SK-N-SH (cell line): Measurements from ENCODE around the gene IL18BP. TPM values are rescaled to one million over a fixed set of nuclear protein-coding genes. Genes with fewer than 3 reads are reported as not detected.
A peak's percentile ranks its signal among the peaks of the same experiment; 100 is the strongest.

Experiments used
- CTCF ChIA-PET: fragments of 300-600, 350-600 bp; formaldehyde crosslinking; extraction: SDS; loops from one replicate; lab custom pipeline; 2021; lab: Yijun Ruan, JAX
- POLR2A ChIA-PET: fragments of 350-600 bp; sonication (Branson Sonifier 250); formaldehyde crosslinking; extraction: SDS; loops from one replicate; lab custom pipeline; 2020; ENCODE audit warnings: antibody characterized with exemption, inconsistent platforms; lab: Yijun Ruan, JAX
- DNase-seq: peaks from one replicate; pipeline ENCODE4 v3.0.0; 2012
- H2AFZ ChIP-seq: fragments of 200-600 bp; sonication (generic); 2 replicates; pipeline ENCODE4 v1.8.1; 2016; ENCODE audit warnings: antibody characterized with exemption, mild to moderate bottlenecking, low read depth
- H3F3A ChIP-seq: fragments of 200-600 bp; sonication (generic); replicated peaks from 2 replicates; pipeline ENCODE3; 2016; ENCODE audit warnings: antibody characterized with exemption, mild to moderate bottlenecking; ENCODE audit not compliant: insufficient read depth
- H3K27ac ChIP-seq, 2 experiments: fragments of 200-500 bp in 1 of 2; fragments of 200-600 bp in 1 of 2; sonication (Bioruptor generic) in 1 of 2; sonication (generic), shearing (Covaris generic) in 1 of 2; 2 replicates each; pipeline versions ENCODE4 v1.5.1 to v1.6.1; 2014 to 2016; ENCODE audit warnings: low read depth in 2 of 2, inconsistent platforms in 1 of 2, low read length in 1 of 2, mild to moderate bottlenecking in 1 of 2, mixed read lengths in 1 of 2
- H3K27me3 ChIP-seq: fragments of 200-600 bp; sonication (generic), shearing (Covaris generic); 2 replicates; pipeline ENCODE4 v1.6.1; 2016; ENCODE audit warnings: mixed run types; ENCODE audit not compliant: insufficient read depth
- H3K36me3 ChIP-seq, 2 experiments: fragments of 200-500 bp in 1 of 2; fragments of 200-600 bp in 1 of 2; sonication (Bioruptor generic) in 1 of 2; sonication (generic) in 1 of 2; replicated peaks in 1 of 2; 2 replicates each; pipeline versions ENCODE3 to v1.5.1; 2014 to 2016; ENCODE audit warnings: low read length in 1 of 2, mild to moderate bottlenecking in 1 of 2; ENCODE audit not compliant: insufficient read depth in 2 of 2, control insufficient read depth in 1 of 2
- H3K4me1 ChIP-seq, 2 experiments: fragments of 200-500 bp in 1 of 2; fragments of 200-600 bp in 1 of 2; sonication (Bioruptor generic) in 1 of 2; sonication (generic), shearing (Covaris generic) in 1 of 2; 2 replicates each; pipeline versions ENCODE4 v1.5.1 to v1.6.1; 2014 to 2016; ENCODE audit warnings: low read depth in 1 of 2, low read length in 1 of 2, mixed run types in 1 of 2; ENCODE audit not compliant: insufficient read depth in 2 of 2, control insufficient read depth in 1 of 2
- H3K4me2 ChIP-seq: fragments of 200-600 bp; sonication (generic), shearing (Covaris generic); 2 replicates; pipeline ENCODE4 v1.6.1; 2017; ENCODE audit warnings: mixed run types
- H3K4me3 ChIP-seq, 2 experiments: fragments of 200-500 bp in 1 of 2; fragments of 200-600 bp in 1 of 2; sonication (Bioruptor generic) in 1 of 2; sonication (generic), shearing (Covaris generic) in 1 of 2; 2 replicates each; pipeline versions ENCODE4 v1.5.1 to v1.8.1; 2014 to 2016; ENCODE audit warnings: low read depth in 2 of 2, inconsistent platforms in 1 of 2, low read length in 1 of 2, mild to moderate bottlenecking in 1 of 2, mixed read lengths in 1 of 2, moderate library complexity in 1 of 2
- H3K79me2 ChIP-seq: fragments of 200-600 bp; sonication (generic); 2 replicates; pipeline ENCODE4 v1.8.1; 2017; ENCODE audit warnings: mild to moderate bottlenecking; ENCODE audit not compliant: insufficient read depth
- H3K9ac ChIP-seq: fragments of 200-600 bp; sonication (generic); 2 replicates; pipeline ENCODE4 v1.6.1; 2017; ENCODE audit warnings: mixed run types
- H3K9me2 ChIP-seq: fragments of 200-600 bp; sonication (generic); 2 replicates; pipeline ENCODE4 v1.6.1; 2017; ENCODE audit warnings: mixed run types
- H3K9me3 ChIP-seq: fragments of 200-600 bp; sonication (generic); 2 replicates; pipeline ENCODE4 v1.6.1; 2017; ENCODE audit warnings: mixed run types, mild to moderate bottlenecking, moderate library complexity
- H4K20me1 ChIP-seq: fragments of 200-600 bp; sonication (generic); 2 replicates; pipeline ENCODE4 v1.6.1; 2017; ENCODE audit warnings: mild to moderate bottlenecking, mixed run types; ENCODE audit not compliant: insufficient read depth
- EP300 ChIP-seq, 2 experiments: IDR thresholded peaks; 2 replicates each; pipeline versions ENCODE4 v1.4.0 to v1.6.1; 2012; ENCODE audit warnings: borderline replicate concordance in 1 of 2, low read depth in 1 of 2, low read length in 1 of 2
- FOXJ3 ChIP-seq: sonication (generic); formaldehyde crosslinking; IDR thresholded peaks from 2 replicates; pipeline ENCODE4 v1.5.1; 2020; ENCODE audit warnings: mild to moderate bottlenecking, missing genetic modification reagents
- FOXM1 ChIP-seq: IDR thresholded peaks from 2 replicates; pipeline ENCODE4 v1.4.0; 2012; ENCODE audit warnings: low read depth, mild to moderate bottlenecking
- GATA2 ChIP-seq: sonication (generic); formaldehyde crosslinking; IDR thresholded peaks from 2 replicates; pipeline ENCODE4 v1.5.0; 2020; ENCODE audit warnings: mild to moderate bottlenecking, missing genetic modification reagents
- JUND ChIP-seq: IDR thresholded peaks from 2 replicates; pipeline ENCODE4 v1.4.0; 2012
- MEF2A ChIP-seq: IDR thresholded peaks from 2 replicates; pipeline ENCODE4 v1.4.0; 2012; ENCODE audit warnings: low read depth, borderline replicate concordance
- NRF1 ChIP-seq: IDR thresholded peaks from 2 replicates; pipeline ENCODE4 v1.6.1; 2012; ENCODE audit warnings: low read depth, mild to moderate bottlenecking, low read length
- RAD21 ChIP-seq: IDR thresholded peaks from 2 replicates; pipeline ENCODE4 v1.6.1; 2012; ENCODE audit warnings: mild to moderate bottlenecking, low read length
- RCOR1 ChIP-seq: fragments of 150-350 bp; IDR thresholded peaks from 2 replicates; pipeline ENCODE4 v1.6.1; 2017; ENCODE audit warnings: antibody characterized with exemption, low read length
- RFX5 ChIP-seq: IDR thresholded peaks from 2 replicates; pipeline ENCODE4 v1.6.1; 2012; ENCODE audit warnings: mild to moderate bottlenecking, improper control_type of control experiment, low read length
- SMC3 ChIP-seq: IDR thresholded peaks from 2 replicates; pipeline ENCODE4 v1.6.1; 2012; ENCODE audit warnings: low read depth, low read length, improper control_type of control experiment
- TAF1 ChIP-seq: IDR thresholded peaks from 2 replicates; pipeline ENCODE4 v1.6.1; 2012; ENCODE audit warnings: low read depth, mild to moderate bottlenecking, low read length, moderate library complexity, borderline replicate concordance
- TCF12 ChIP-seq: IDR thresholded peaks from 2 replicates; pipeline ENCODE4 v1.4.0; 2012
- TEAD4 ChIP-seq: IDR thresholded peaks from 2 replicates; pipeline ENCODE4 v1.4.0; 2012; ENCODE audit warnings: mild to moderate bottlenecking, borderline replicate concordance; ENCODE audit not compliant: insufficient read depth
- WGBS: methylation state at CpG from one replicate; pipeline ENCODE4 v1.1.6; 2017; ENCODE audit warnings: low lambda C conversion rate; 5-methylcytosine and 5-hydroxymethylcytosine counted together
- polyA plus RNA-seq, 3 experiments: library from polyadenylated mRNA; depleted of rRNA; stranded (reverse); fragments of >200 nt; gene quantifications; 2 replicates each; pipeline ENCODE4 v1.2.3, GENCODE V29; 2012
- TF ChIP-seq, protein P1 (sequence below): fragments of 150-350 bp; IDR thresholded peaks from 2 replicates; pipeline ENCODE4 v1.6.1; 2017; ENCODE audit warnings: antibody characterized with exemption, low read length, low read depth, borderline replicate concordance
- TF ChIP-seq, protein P2 (sequence below): fragments of 150-350 bp; IDR thresholded peaks from 2 replicates; pipeline ENCODE4 v1.6.1; 2016; ENCODE audit warnings: mild to moderate bottlenecking, low read depth, low read length
- TF ChIP-seq, protein P3 (sequence below): IDR thresholded peaks from 2 replicates; pipeline ENCODE4 v1.6.1; 2012; ENCODE audit warnings: mild to moderate bottlenecking, low read depth, low read length, moderate library complexity
- TF ChIP-seq, protein P4 (sequence below): fragments of 200-600 bp; sonication (generic); IDR thresholded peaks from 2 replicates; pipeline ENCODE4 v1.6.1; 2017; ENCODE audit warnings: antibody characterized with exemption, mild to moderate bottlenecking, moderate library complexity

Gene IL18BP
- polyA plus RNA-seq, 1 of the 3 experiments (the other 2 are of a cell fraction): 5.0 TPM

DNA sequence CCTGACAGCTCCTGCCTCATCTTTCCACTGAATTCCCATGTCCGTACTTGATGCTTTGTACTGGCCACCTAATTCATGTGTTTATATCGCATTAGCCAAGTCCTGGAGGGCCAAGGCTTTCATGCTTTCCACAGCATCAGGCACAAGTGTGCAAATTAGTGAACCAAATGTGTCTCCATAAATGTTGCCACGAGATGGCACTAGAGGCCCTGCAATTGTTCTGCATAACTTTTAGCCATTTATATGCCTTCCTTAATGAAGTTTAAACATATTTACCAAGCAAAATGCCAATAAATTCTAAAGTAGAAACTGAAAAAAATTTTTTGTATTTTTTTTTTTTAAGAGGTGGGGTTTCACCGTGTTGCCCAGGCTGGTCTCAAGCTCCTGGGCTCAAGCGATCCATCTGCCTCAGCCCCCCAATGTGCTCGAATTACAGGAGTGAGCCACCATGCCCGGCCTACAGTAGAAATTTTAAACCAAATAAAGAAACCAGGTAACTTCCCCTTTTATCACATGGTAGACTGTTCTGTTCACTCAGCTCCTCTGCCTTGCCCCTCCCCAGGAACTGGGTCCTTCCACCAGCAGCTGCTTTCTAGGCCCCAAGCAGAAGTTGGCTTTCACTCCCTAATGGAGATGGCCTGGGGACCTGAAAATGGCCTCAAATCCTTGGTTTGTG is 20.8 kb upstream of the IL18BP start:
- POLR2A ChIA-PET: interaction anchor here (0.9 kb wide), 1 partner anchor 48 kb away, joined by 3 read pairs; no protein-coding TSS in a partner anchor
- Histone ChIP-seq H3K27me3 (no peaks in the 10 kb centered on the region), H3K27ac (no peak overlapping the region; a peak in 1 of 4 replicates), H3K79me2 (peaks cover 41% of the 10 kb centered on the region; the same call in 1 of the 2 replicates), H3K36me3 (peaks cover 33 to 34% of the 10 kb centered on the region in 2 experiments), H3K9me3 (no peaks in the 10 kb centered on the region), H3K9ac (no peak overlapping the region), H3K4me3 (no peak overlapping the region), H3K4me2 (no peak overlapping the region), H3K9me2 (no peaks in the 10 kb centered on the region), H3K4me1 (no peaks in the 10 kb centered on the region; a peak in 2 of 4 replicates), H3F3A (no peaks in the 10 kb centered on the region), H2AFZ (no peak overlapping the region), H4K20me1 (no peaks in the 10 kb centered on the region; the same call in 1 of the 2 replicates)
- peak; percentile 49 for DNase-seq
- TF ChIP-seq MEF2A: no peak
- TF ChIP-seq TEAD4: no peak
- TF ChIP-seq GATA2 (CRISPR knock-in tag): no peak
- TF ChIP-seq JUND: no peak
- no peak for TF ChIP-seq NRF1
- no peak for TF ChIP-seq EP300 (IDR thresholded peaks at IDR 0.05; ENCODE audit: borderline replicate concordance in 1 of 2, low read depth in 1 of 2, low read length in 1 of 2)
- TF ChIP-seq, protein P1, sequence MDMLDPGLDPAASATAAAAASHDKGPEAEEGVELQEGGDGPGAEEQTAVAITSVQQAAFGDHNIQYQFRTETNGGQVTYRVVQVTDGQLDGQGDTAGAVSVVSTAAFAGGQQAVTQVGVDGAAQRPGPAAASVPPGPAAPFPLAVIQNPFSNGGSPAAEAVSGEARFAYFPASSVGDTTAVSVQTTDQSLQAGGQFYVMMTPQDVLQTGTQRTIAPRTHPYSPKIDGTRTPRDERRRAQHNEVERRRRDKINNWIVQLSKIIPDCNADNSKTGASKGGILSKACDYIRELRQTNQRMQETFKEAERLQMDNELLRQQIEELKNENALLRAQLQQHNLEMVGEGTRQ: no peak
- peak; percentile 62 for TF ChIP-seq SMC3
- no peak for TF ChIP-seq RFX5
- no peak for TF ChIP-seq RCOR1
- TF ChIP-seq FOXM1: no peak
- TF ChIP-seq, protein P2, sequence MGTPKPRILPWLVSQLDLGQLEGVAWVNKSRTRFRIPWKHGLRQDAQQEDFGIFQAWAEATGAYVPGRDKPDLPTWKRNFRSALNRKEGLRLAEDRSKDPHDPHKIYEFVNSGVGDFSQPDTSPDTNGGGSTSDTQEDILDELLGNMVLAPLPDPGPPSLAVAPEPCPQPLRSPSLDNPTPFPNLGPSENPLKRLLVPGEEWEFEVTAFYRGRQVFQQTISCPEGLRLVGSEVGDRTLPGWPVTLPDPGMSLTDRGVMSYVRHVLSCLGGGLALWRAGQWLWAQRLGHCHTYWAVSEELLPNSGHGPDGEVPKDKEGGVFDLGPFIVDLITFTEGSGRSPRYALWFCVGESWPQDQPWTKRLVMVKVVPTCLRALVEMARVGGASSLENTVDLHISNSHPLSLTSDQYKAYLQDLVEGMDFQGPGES: no peak
- peak; percentile 88 for TF ChIP-seq RAD21
- TF ChIP-seq, protein P3, sequence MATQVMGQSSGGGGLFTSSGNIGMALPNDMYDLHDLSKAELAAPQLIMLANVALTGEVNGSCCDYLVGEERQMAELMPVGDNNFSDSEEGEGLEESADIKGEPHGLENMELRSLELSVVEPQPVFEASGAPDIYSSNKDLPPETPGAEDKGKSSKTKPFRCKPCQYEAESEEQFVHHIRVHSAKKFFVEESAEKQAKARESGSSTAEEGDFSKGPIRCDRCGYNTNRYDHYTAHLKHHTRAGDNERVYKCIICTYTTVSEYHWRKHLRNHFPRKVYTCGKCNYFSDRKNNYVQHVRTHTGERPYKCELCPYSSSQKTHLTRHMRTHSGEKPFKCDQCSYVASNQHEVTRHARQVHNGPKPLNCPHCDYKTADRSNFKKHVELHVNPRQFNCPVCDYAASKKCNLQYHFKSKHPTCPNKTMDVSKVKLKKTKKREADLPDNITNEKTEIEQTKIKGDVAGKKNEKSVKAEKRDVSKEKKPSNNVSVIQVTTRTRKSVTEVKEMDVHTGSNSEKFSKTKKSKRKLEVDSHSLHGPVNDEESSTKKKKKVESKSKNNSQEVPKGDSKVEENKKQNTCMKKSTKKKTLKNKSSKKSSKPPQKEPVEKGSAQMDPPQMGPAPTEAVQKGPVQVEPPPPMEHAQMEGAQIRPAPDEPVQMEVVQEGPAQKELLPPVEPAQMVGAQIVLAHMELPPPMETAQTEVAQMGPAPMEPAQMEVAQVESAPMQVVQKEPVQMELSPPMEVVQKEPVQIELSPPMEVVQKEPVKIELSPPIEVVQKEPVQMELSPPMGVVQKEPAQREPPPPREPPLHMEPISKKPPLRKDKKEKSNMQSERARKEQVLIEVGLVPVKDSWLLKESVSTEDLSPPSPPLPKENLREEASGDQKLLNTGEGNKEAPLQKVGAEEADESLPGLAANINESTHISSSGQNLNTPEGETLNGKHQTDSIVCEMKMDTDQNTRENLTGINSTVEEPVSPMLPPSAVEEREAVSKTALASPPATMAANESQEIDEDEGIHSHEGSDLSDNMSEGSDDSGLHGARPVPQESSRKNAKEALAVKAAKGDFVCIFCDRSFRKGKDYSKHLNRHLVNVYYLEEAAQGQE: no peak
- no peak for TF ChIP-seq TAF1
- TF ChIP-seq, protein P4, sequence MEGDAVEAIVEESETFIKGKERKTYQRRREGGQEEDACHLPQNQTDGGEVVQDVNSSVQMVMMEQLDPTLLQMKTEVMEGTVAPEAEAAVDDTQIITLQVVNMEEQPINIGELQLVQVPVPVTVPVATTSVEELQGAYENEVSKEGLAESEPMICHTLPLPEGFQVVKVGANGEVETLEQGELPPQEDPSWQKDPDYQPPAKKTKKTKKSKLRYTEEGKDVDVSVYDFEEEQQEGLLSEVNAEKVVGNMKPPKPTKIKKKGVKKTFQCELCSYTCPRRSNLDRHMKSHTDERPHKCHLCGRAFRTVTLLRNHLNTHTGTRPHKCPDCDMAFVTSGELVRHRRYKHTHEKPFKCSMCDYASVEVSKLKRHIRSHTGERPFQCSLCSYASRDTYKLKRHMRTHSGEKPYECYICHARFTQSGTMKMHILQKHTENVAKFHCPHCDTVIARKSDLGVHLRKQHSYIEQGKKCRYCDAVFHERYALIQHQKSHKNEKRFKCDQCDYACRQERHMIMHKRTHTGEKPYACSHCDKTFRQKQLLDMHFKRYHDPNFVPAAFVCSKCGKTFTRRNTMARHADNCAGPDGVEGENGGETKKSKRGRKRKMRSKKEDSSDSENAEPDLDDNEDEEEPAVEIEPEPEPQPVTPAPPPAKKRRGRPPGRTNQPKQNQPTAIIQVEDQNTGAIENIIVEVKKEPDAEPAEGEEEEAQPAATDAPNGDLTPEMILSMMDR: peak; percentile 86
- TF ChIP-seq TCF12: no peak
- TF ChIP-seq FOXJ3 (CRISPR knock-in tag): no peak
- CTCF ChIA-PET: interaction anchor here (0.6 to 5.0 kb wide), 58 partner anchors 8 to 722 kb away, joined by 3 to 37 read pairs (median 5); partner anchors contain the start of genes CLPB, IL18BP, INPPL1 and RNF121
- WGBS: 53% methylated on average over 7 of the region's 7 CpGs
